HG02571 (cell line): ENCODE results near the gene ABCC6.

Experiments
- ATAC-seq: cut with Tn5 transposase; IDR thresholded peaks from one replicate; pipeline ENCODE4 v1.9.1; 2021; ENCODE audit warnings: mild to moderate bottlenecking, moderate library complexity; ENCODE audit not compliant: unreplicated experiment

ABCC6 gene

GRCh38 chr16:16143931-16144330 is 79.4 kb downstream of the ABCC6 start:
- ATAC-seq: no peak

- ATAC-seq: no peak
These were observed 80.1 kb downstream of the ABCC6 start for GRCh38 chr16:16143038-16143763.

- no peak for ATAC-seq
These were observed 81.4 kb downstream of the ABCC6 start for GRCh38 chr16:16141784-16142396.

- no peak for ATAC-seq
These were observed 82.2 kb downstream of the ABCC6 start for GRCh38 chr16:16141141-16141540.

- ATAC-seq: no peak
These were observed 82.8 kb downstream of the ABCC6 start for GRCh38 chr16:16140537-16140936.

GRCh38 chr16:16139806-16140205 is 83.5 kb downstream of the ABCC6 start:
- no peak for ATAC-seq

- ATAC-seq: no peak
These were observed 84.2 kb downstream of the ABCC6 start for GRCh38 chr16:16139061-16139460.

GRCh38 chr16:16138034-16138635 is 85.2 kb downstream of the ABCC6 start:
- ATAC-seq: no peak

- no peak for ATAC-seq
These were observed 86.2 kb downstream of the ABCC6 start for GRCh38 chr16:16137110-16137509.

- ATAC-seq: no peak
These were observed 86.7 kb downstream of the ABCC6 start for GRCh38 chr16:16136588-16136987.

- no peak for ATAC-seq
These were observed 89.2 kb downstream of the ABCC6 start for GRCh38 chr16:16133943-16134604.

- no peak for ATAC-seq
These were observed 91.6 kb downstream of the ABCC6 start for GRCh38 chr16:16131659-16132058.

- ATAC-seq: no peak
These were observed 92.1 kb downstream of the ABCC6 start for GRCh38 chr16:16131204-16131603.

- no peak for ATAC-seq
These were observed 95.7 kb downstream of the ABCC6 start for GRCh38 chr16:16127469-16128116.

- no peak for ATAC-seq
These were observed 96.4 kb downstream of the ABCC6 start for GRCh38 chr16:16126896-16127295.

- ATAC-seq: no peak
These were observed 98.3 kb downstream of the ABCC6 start for GRCh38 chr16:16124974-16125373.

- no peak for ATAC-seq
These were observed 98.9 kb downstream of the ABCC6 start for GRCh38 chr16:16124438-16124837.

GRCh38 chr16:16122264-16122663 is 101.0 kb downstream of the ABCC6 start:
- no peak for ATAC-seq

GRCh38 chr16:16121185-16121727 is 102.0 kb downstream of the ABCC6 start:
- no peak for ATAC-seq

- no peak for ATAC-seq
These were observed 102.7 kb downstream of the ABCC6 start for GRCh38 chr16:16120382-16121184.
